KMS-11 (cell line): ENCODE data around the gene ORC1.

ENCODE experiments used
- H2AFZ ChIP-seq: fragments of 200-600 bp; sonication (generic); 2 replicates; pipeline ENCODE4 v1.6.1; 2016; ENCODE audit warnings: antibody characterized with exemption, mixed run types, low read depth
- H3K27ac ChIP-seq: fragments of 200-600 bp; sonication (generic); 2 replicates; pipeline ENCODE4 v1.6.1; 2016; ENCODE audit warnings: mild to moderate bottlenecking, mixed run types
- H3K27me3 ChIP-seq: fragments of 200-600 bp; sonication (generic); 2 replicates; pipeline ENCODE4 v1.6.1; 2017; ENCODE audit warnings: mild to moderate bottlenecking, low read depth, mixed run types, moderate library complexity; ENCODE audit not compliant: insufficient read depth
- H3K36me3 ChIP-seq: fragments of 200-600 bp; sonication (generic); 2 replicates; pipeline ENCODE4 v1.6.1; 2017; ENCODE audit warnings: mild to moderate bottlenecking, mixed run types; ENCODE audit not compliant: insufficient read depth
- H3K4me1 ChIP-seq: fragments of 200-600 bp; sonication (generic); 2 replicates; pipeline ENCODE4 v1.6.1; 2016; ENCODE audit warnings: mild to moderate bottlenecking, low read depth, mixed run types; ENCODE audit not compliant: poor library complexity, severe bottlenecking
- H3K4me2 ChIP-seq: fragments of 200-600 bp; sonication (generic); 2 replicates; pipeline ENCODE4 v1.7.0; 2016; ENCODE audit warnings: mild to moderate bottlenecking, mixed run types
- H3K4me3 ChIP-seq: fragments of 200-600 bp; sonication (generic); IDR thresholded peaks from 2 replicates; pipeline ENCODE4 v1.6.1; 2017; ENCODE audit warnings: low read depth, low read length, mixed read lengths; ENCODE audit not compliant: insufficient read depth
- H3K79me2 ChIP-seq: fragments of 200-600 bp; sonication (generic); 2 replicates; pipeline ENCODE4 v1.6.1; 2016; ENCODE audit warnings: low read depth, mixed run types; ENCODE audit not compliant: insufficient read depth
- H3K9ac ChIP-seq: fragments of 200-600 bp; sonication (generic); 2 replicates; pipeline ENCODE4 v1.6.1; 2016; ENCODE audit warnings: mild to moderate bottlenecking, mixed run types
- H4K20me1 ChIP-seq: fragments of 200-600 bp; sonication (generic); 2 replicates; pipeline ENCODE4 v1.6.1; 2016; ENCODE audit warnings: mild to moderate bottlenecking, mixed run types; ENCODE audit not compliant: insufficient read depth
- CTCF ChIP-seq: fragments of 200-600 bp; sonication (generic); conservative IDR thresholded peaks from 2 replicates; pipeline ENCODE4 v1.6.1; 2017; ENCODE audit warnings: low read depth, mild to moderate bottlenecking, antibody characterized with exemption, low read length, moderate library complexity, mixed read lengths

The ORC1 gene

GRCh38 chr1:52423055-52423454 is 18.8 kb upstream of the ORC1 start:
- no peak overlapping the region for H3K9ac ChIP-seq
- H3K4me3 ChIP-seq, result no peak overlapping the region
- peaks cover 17% of the 10 kb centered on the region for H3K36me3 ChIP-seq
- H3K4me1 ChIP-seq, result no peaks in the 10 kb centered on the region
- TF ChIP-seq CTCF, result no peak
- H3K27ac ChIP-seq, result no peak overlapping the region
- H3K27me3 ChIP-seq, result no peaks in the 10 kb centered on the region
- no peak overlapping the region for H3K4me2 ChIP-seq
- no peak overlapping the region for H2AFZ ChIP-seq
- no peaks in the 10 kb centered on the region for H3K79me2 ChIP-seq
- H4K20me1 ChIP-seq, result no peaks in the 10 kb centered on the region

GRCh38 chr1:52420713-52421112 is 16.5 kb upstream of the ORC1 start:
- Histone ChIP-seq H4K20me1 (no peaks in the 10 kb centered on the region), H3K27me3 (no peaks in the 10 kb centered on the region), H3K79me2 (no peaks in the 10 kb centered on the region), H3K4me1 (no peaks in the 10 kb centered on the region), H3K9ac (no peak overlapping the region), H3K4me3 (no peak overlapping the region), H3K27ac (no peak overlapping the region), H3K36me3 (peaks cover 20% of the 10 kb centered on the region), H2AFZ (no peak overlapping the region), H3K4me2 (no peak overlapping the region)
- no peak for TF ChIP-seq CTCF

GRCh38 chr1:52416811-52417210 is 12.6 kb upstream of the ORC1 start:
- TF ChIP-seq CTCF, result no peak
- Histone ChIP-seq H3K36me3 (peaks cover 36% of the 10 kb centered on the region), H3K4me3 (no peak overlapping the region), H3K9ac (no peak overlapping the region), H3K4me2 (no peak overlapping the region), H3K27me3 (no peaks in the 10 kb centered on the region), H3K4me1 (no peaks in the 10 kb centered on the region), H2AFZ (no peak overlapping the region), H3K27ac (no peak overlapping the region), H4K20me1 (no peaks in the 10 kb centered on the region), H3K79me2 (no peaks in the 10 kb centered on the region)

GRCh38 chr1:52414942-52415341 is 10.7 kb upstream of the ORC1 start:
- no peaks in the 10 kb centered on the region for H4K20me1 ChIP-seq
- no peaks in the 10 kb centered on the region for H3K79me2 ChIP-seq
- H3K36me3 ChIP-seq, result peaks cover 35% of the 10 kb centered on the region
- H3K4me3 ChIP-seq, result no peak overlapping the region
- H2AFZ ChIP-seq, result no peak overlapping the region
- no peak overlapping the region for H3K9ac ChIP-seq
- no peaks in the 10 kb centered on the region for H3K27me3 ChIP-seq
- no peak for TF ChIP-seq CTCF
- no peaks in the 10 kb centered on the region for H3K4me1 ChIP-seq
- H3K27ac ChIP-seq, result no peak overlapping the region
- H3K4me2 ChIP-seq, result no peak overlapping the region

GRCh38 chr1:52413410-52413989 is 9.3 kb upstream of the ORC1 start:
- no peaks in the 10 kb centered on the region for H3K4me1 ChIP-seq
- no peak for TF ChIP-seq CTCF
- H3K79me2 ChIP-seq, result no peaks in the 10 kb centered on the region
- H3K36me3 ChIP-seq, result peaks cover 43% of the 10 kb centered on the region
- no peak overlapping the region for H2AFZ ChIP-seq
- H3K9ac ChIP-seq, result no peak overlapping the region
- H3K27ac ChIP-seq, result no peak overlapping the region
- H3K4me3 ChIP-seq, result no peak overlapping the region
- H4K20me1 ChIP-seq, result no peaks in the 10 kb centered on the region
- no peaks in the 10 kb centered on the region for H3K27me3 ChIP-seq
- H3K4me2 ChIP-seq, result no peak overlapping the region
